HG03565 (cell line): ENCODE results near the gene TRMT44.
"Not testable (repeated sequence)": the region's sequence is repeated elsewhere in the genome, so short reads cannot be mapped to it uniquely, and the experiment has no call there.

Experiments
- ATAC-seq: cut with Tn5 transposase; IDR thresholded peaks from one replicate; pipeline ENCODE4 v1.9.1; 2021; ENCODE audit warnings: mild to moderate bottlenecking, moderate library complexity; ENCODE audit not compliant: unreplicated experiment

Gene TRMT44

GRCh38 chr4:8486643-8487042 is 46.1 kb downstream of the TRMT44 start:
- not testable (repeated sequence) for ATAC-seq

- no peak for ATAC-seq
Measured at GRCh38 chr4:8488791-8489369, 48.3 kb downstream of the TRMT44 start.

DNA sequence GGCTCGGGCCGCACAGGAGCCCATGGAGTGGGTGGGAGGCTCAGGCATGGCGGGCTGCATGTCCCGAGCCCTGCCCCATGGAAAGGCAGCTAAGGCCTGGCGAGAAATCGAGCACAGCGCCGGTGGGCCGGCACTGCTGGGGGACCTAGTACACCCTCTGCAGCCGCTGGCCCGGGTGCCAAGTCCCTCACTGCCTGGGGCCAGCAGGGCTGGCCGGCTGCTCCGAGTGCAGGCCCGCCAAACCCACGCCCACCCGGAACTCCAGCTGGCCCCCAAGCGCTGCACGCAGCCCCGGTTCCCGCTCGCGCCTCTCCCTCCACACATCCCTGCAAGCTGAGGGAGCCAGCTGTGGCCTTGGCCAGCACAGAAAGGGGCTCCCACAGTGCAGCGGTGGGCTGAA is 50.9 kb downstream of the TRMT44 start:
- not testable (repeated sequence) for ATAC-seq

GRCh38 chr4:8492174-8492573 is 51.6 kb downstream of the TRMT44 start:
- ATAC-seq: no peak

- ATAC-seq: no peak
Measured at GRCh38 chr4:8493484-8493883, 52.9 kb downstream of the TRMT44 start.

GRCh38 chr4:8494218-8494617 is 53.6 kb downstream of the TRMT44 start:
- ATAC-seq: no peak

- ATAC-seq: no peak
Measured at GRCh38 chr4:8494983-8495548, 54.5 kb downstream of the TRMT44 start.

DNA sequence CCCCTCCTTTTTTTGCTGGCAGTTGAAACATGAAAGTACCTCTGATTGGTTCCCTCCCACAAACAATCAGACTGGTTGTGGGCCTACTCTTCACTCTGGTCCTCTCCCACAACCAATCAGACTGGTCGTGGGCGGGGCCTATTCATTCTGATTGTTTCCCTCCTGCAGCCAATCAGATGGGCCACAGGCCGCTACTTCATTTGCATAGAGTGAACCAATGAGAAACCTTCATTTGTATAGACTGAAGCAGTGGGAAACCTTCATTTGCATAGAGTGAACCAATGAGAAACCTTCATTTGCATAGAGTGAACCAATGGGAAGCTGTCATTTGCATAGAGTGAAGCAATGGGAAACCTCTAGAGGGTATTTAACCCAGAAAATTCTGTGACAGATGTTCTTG is 55.2 kb downstream of the TRMT44 start:
- ATAC-seq: no peak

DNA sequence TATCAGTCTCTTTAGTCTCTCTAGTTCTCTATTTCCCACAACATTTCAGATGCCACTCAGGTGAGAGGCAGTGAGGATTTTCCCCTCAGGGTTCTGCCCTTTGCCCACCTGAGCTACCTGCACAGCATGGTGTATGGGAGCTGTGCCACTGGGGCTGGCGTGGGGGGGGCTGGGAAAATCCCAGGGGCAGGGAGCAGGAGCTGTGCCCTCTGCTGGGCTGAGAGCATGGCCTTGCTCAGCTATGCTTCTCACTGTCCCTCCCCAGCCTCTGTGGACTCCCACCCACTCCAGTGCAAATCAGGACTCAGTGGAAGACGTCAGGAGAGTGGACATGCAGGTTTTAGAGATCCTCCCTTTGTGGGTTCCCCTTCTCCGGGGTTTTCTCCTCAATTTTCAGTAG is 57.2 kb downstream of the TRMT44 start:
- no peak for ATAC-seq

GRCh38 chr4:8500966-8501365 is 60.4 kb downstream of the TRMT44 start:
- no peak for ATAC-seq

- ATAC-seq: no peak
Measured at GRCh38 chr4:8501781-8502180, 61.2 kb downstream of the TRMT44 start.

DNA sequence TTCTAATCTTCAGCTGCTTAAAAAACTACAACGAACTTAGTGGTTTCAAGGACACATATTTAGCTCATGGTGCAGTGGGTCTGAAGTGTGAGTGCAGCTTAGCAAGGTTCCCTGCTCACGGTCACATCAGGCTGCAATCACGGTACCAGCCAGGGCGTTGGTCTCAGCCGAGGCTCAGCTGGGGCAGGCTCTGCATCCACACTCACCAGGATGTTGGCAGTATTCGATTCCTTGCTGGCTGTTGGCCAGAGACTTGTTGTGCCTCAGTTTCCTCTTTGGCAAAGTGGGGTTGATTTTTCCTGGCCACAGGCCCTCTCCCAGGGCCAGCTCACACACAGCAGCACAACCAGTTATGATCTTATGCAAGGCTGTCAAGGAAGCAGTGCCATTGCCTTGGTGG is 61.8 kb downstream of the TRMT44 start:
- no peak for ATAC-seq

DNA sequence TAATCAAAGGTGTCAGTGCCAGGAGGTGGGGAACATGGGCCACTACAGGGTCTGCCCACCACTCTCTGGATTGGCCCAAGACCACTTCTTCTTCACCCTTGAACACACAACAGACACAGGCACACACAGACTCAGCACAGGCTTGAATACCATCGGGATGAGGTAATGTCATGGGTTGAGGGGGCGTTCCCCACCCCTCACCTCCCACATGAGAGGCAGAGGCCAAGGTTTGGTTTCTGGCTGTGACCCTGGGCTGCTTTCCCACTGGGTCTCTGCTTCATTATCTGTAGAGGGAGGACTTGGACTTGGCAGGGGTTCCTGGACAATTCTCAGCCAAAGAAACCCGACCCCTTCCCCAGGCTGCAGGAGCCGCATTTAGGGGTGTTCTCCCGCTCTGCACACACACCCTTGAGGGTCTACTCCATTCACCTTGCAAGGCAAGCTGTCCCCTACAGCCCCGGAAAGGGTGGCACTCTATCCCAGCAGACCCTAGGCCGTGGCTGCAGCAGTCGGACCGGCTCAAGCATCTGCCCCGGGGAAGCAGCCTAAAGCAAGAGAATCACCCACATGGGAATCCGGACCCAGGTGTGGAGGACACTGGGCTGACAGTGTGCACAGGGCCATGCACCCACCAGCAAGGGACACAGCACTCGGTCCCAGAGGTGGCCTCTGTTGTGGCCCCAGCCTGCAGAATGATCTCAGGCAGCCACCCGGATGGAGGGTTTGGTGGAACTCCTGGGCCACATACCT is 62.4 kb downstream of the TRMT44 start:
- no peak for ATAC-seq

- no peak for ATAC-seq
Measured at GRCh38 chr4:8503801-8504200, 63.2 kb downstream of the TRMT44 start.

- ATAC-seq: no peak
Measured at GRCh38 chr4:8504279-8505007, 63.9 kb downstream of the TRMT44 start.

- no peak for ATAC-seq
Measured at GRCh38 chr4:8505229-8505628, 64.7 kb downstream of the TRMT44 start.

DNA sequence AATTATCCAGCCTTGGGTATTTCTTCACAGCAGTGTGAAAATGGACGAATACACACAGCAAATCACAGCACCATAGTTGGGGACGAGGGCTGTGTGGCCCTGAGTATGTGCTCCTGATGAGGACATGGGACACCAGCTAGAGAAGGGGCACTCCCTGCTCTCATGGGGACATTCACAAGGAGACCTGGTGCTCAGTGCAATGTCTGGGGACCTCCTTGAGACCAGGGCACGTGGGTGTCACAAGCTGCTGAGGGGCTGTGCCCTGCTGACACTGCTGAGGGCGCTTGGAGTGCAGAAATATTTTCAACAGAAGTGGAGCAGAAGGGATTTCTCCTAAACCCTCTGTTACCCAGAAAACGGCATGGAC is 65.4 kb downstream of the TRMT44 start:
- no peak for ATAC-seq

DNA sequence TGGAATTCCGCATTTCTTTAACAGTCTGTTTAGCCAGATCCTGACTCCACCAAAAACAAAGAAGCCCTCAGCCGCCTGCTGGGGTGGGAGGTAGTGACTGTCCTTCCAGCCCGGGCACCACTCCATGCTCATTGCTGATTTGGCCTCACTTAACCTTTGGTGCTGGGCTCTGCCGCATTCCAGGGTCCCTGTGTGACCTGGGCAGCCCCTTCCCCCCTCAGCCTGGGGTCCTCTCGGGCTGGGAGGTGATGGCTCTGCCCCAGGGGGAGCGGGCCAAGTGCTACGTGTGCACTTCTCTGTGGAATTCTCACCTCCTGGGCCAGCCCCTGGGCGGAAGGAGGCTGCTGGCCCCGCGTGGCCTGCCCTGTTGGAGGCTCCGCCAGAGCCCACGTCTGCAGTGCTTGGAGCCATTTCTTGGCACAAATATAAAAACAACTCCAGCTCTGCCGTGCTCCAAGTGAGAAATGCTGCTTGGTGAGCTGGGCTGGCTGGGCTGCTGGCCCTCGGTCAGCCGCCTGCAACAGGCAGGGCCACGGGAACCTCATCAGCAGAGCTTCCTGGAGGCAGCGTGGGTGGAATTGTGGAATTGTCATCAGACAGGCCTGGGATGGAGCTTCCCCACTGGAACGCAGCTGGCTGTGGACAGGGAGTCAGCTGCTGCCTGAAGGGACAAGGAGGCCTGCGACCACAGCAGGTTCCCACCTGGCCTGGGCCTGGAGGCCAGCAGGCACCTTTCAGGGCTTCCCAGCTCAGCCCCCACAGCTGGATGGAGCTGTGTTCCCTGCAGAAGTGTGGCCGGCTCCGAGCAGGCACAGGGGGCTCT is 66.0 kb downstream of the TRMT44 start:
- ATAC-seq: no peak

- ATAC-seq: no peak
Measured at GRCh38 chr4:8507196-8507570, 66.6 kb downstream of the TRMT44 start.

- ATAC-seq: no peak
Measured at GRCh38 chr4:8507624-8508023, 67.0 kb downstream of the TRMT44 start.

- no peak for ATAC-seq
Measured at GRCh38 chr4:8508266-8508665, 67.7 kb downstream of the TRMT44 start.
